ENCODE data around the gene SLCO3A1.

Gene SLCO3A1

DNA sequence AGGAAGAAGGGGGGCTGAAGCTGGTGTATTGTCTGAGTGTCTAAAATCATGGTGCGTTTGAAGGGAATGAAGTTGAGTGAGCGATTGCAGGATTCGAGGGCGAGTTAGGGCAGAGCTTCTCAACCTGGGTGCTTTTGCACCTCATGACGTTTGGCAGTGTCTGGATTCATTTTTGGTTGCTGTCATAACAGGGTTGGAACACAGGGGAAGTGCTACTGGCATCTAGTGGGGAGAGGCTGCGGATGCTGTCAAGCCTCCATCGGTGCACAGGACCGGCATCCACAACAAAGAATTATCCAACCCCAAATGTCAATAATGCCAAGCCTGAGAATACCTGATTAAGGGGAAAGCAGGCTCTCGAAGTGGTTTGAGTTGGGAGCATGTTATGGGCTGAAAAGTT lies 120.0 kb downstream of the SLCO3A1 start:
- FAIRE-seq = no peak

DNA sequence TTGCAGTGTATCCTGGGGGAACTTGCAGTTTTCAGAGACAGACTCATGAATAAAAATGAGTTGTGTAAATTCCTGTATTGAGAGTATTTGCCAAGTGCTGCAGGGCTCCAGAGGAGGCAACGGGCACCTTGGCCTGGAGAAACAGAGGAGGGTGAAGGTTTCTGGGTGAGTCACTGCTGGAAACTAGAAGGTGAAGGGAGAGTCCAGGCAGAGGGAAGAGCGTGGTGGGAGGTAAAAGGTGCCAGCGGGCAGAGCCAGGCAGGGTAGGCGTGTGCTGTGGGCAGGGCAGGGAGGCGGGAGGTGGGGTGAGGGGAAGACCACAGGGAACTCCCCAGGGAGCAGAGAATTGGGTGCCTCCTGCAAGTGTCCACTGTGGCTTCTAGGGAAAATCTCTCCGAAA lies 120.8 kb downstream of the SLCO3A1 start:
- no peak for FAIRE-seq

- FAIRE-seq = no peak
Measured at GRCh38 chr15:91975241-91975978, 121.9 kb downstream of the SLCO3A1 start.

GRCh38 chr15:91976966-91977365 lies 123.5 kb downstream of the SLCO3A1 start:
- no peak for FAIRE-seq

GRCh38 chr15:91980502-91981267 lies 127.2 kb downstream of the SLCO3A1 start:
- no peak for FAIRE-seq

DNA sequence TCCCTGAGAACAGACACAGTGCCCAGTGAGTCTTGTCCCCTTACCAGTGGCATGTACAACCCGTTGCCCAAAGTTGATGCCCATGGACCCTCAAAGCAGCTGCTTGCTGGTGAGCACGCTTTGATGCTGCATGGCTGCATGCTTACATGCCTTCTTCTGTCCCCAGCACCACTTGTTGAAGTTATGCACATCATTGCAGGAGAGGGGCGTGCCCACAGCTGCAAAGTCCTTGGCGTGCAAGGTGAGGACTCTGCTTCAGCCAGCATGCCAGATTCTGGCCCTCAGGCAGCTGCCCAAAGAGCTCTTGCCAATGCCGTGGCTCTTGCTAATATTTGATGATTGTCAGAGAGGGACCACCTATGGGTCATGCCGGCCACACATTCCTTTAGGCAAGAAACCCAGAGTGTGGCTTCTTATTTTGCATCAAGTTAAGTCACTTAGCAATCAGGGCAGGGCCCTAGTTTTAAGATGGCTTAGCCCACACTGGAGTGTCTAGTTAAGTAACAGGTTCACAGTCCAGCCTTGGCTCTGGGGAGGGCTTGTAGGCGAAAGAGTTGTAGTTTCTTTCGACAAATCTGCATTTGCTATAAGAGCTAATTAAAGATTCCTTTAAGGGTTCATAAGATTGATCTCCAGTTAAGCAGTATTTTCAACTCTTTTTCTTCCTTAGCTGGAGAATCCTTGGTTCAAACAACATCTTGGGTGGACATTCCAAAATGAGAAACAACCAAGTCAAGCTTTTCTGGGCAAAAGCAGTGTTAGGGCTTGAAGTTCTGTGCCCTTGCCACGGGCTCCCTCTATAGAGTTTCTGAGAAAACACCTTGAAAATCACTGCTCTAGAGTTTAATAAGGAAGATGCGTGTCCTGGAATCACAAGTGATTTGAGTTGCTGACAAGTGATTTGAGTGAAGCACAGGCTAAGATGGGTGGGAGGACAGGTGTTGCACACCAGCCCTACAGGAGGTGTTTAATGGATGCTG lies 128.6 kb downstream of the SLCO3A1 start:
- no peak for FAIRE-seq

DNA sequence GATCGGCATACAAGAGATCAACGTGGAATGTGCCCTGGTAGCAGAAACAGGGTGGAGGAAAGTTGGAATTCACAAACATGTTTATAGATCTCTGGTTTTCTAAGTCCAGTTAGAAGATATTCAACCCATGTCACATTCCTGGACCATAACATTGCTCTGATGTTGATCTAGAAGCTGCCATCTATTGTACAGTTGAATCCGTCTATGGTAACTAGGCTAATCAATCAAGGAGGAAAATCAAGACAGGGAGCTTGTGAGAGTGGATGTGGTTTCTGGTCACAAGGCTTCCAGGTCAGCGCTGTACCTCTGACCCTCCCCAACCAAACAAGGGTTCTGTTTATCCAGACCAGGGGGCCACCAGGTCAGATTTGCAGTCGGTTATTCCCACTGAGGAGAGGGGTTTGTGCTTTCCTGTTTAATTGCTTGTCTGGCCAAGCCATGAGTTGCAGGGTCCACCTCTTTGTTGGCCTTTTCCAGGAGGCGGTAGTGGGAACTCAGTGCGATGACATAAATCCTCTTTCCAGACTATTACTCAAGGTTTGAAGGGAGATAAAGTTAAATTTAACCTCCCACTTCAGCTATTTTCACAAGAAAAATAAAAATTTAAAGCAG lies 130.3 kb downstream of the SLCO3A1 start:
- FAIRE-seq = no peak

- FAIRE-seq = no peak
Measured at GRCh38 chr15:91985297-91985696, 131.8 kb downstream of the SLCO3A1 start.

DNA sequence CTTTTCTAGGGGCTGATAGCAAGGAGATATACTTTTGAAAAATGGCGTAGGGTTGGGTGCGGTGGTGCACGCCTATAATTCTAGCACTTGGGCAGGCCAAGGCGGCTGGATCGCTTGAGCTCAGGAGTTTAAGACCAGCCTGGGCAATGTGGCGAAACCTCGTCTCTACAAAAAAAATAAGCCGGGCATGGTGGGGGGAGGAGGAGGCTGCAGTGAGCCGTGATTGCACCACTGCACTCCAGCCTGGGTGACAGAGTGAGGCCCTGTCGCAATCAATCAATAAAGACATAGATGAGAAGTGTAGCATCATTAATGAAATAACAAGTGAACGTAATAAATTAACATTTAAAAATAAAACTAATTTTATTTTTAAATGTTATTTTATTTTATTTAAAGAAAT lies 134.6 kb downstream of the SLCO3A1 start:
- FAIRE-seq = no peak

DNA sequence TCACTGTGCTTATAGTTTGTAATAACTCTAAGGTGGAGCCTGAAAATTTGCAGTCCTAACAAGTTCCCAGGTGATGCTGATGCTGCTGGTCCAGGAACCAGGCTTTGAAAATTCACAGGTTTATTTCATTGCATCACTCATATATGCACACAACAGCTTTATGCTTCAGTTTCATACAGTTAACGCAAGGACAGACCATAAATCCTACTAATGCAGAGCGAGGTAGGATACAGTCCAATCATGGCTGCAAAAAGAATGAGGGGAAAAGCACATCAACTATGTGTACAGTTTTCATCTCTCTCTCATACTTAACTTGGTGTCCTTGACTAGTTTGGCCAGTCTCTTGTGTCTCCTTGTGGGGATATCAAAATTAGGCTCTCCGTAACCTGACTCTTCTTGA lies 135.1 kb downstream of the SLCO3A1 start:
- no peak for FAIRE-seq

DNA sequence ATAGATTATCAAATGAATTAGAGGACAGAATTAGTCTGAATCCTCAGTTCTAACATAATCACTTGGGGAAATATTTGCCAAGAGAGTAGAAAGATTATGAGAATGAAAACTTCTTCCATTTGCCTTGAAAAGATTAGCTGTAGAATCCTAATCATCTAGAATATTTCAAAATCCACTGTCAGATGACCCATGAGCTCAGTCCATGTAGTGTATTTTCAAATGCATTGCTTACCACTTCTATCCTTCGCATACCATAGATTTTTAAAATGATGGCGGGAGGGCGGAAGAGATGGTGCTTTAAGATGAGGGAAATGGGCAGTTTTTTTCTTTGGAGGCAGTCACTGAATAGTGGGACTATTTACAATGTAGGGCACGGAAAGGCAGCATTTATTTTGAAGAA lies 136.3 kb downstream of the SLCO3A1 start:
- FAIRE-seq = no peak

DNA sequence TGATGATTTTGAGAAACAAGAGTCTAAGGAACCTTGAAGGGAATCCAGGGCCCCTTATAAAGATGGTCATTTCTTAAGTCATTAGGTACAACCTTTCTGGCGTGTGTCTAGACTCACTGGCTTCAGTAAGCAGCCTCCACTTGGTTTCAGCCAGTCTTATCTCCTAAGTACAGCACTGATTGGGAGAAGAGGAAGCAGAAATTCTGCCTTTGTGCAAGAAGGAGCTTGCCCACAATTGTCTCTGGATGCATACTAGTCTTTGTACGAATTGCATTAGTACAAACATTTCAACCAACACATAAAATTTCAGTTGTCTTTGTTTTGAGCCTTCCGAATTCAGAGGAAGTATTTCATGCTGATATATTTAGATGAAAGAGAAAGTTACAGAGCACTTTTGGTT lies 139.4 kb downstream of the SLCO3A1 start:
- FAIRE-seq = no peak

DNA sequence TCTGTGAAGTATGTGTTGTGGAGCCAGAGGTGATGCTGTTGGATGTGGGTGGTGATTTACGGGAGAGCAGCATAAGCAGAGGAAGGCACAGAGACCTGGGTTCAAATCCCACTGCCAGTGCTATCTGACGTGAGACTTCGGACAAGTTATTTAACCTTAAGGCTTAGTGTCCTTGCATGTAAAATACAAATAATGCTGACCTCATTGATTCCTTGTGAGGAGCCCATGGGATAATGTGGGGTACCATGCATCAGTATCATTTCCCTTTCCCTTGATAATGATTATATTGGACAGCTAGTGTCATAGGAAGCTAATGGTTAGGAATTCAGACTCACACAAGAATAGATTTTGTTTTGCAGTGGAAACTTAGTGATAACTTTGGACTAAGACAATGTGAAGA lies 141.6 kb downstream of the SLCO3A1 start:
- FAIRE-seq = no peak

DNA sequence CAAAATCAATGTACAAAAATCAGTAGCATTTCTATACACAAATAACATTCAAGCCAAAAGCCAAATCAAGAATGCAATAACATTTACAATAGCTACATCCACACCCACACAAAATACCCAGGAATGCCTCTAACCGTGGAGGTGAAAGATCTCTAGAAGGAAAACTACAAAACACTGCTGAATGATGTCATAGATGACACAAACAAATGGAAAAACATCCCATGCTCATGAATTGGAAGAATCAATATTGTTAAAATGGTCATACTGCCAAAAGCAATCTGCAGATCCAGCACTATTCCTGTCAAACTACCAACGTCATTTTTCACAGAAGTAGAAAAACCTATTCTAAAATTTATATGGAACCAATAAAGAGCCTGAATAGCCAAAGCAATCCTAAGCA lies 143.7 kb downstream of the SLCO3A1 start:
- no peak for FAIRE-seq

- FAIRE-seq = no peak
Measured at GRCh38 chr15:92000709-92001108, 147.2 kb downstream of the SLCO3A1 start.

GRCh38 chr15:92001307-92001706 lies 147.8 kb downstream of the SLCO3A1 start:
- no peak for FAIRE-seq

DNA sequence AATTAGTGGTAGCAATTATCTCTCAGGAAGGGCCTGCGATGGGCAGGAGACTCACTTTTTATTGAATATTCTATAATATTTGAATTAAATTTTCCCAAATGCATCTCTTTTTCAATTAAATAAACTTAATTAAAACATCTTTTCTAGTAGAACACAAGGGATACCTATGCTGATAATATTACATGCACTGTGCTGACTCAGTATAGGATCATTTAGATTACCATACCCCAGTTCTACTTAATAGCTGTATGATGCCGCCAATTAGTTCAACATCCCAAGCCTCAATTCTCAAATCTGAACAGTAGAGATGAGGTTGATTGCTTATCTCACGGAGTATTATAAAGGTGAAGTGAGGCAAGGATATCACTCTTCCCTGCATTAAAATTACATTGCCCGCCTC lies 149.2 kb downstream of the SLCO3A1 start:
- no peak for FAIRE-seq

GRCh38 chr15:92003515-92004067 lies 150.1 kb downstream of the SLCO3A1 start:
- FAIRE-seq = no peak

- no peak for FAIRE-seq
Measured at GRCh38 chr15:92005154-92005553, 151.6 kb downstream of the SLCO3A1 start.

DNA sequence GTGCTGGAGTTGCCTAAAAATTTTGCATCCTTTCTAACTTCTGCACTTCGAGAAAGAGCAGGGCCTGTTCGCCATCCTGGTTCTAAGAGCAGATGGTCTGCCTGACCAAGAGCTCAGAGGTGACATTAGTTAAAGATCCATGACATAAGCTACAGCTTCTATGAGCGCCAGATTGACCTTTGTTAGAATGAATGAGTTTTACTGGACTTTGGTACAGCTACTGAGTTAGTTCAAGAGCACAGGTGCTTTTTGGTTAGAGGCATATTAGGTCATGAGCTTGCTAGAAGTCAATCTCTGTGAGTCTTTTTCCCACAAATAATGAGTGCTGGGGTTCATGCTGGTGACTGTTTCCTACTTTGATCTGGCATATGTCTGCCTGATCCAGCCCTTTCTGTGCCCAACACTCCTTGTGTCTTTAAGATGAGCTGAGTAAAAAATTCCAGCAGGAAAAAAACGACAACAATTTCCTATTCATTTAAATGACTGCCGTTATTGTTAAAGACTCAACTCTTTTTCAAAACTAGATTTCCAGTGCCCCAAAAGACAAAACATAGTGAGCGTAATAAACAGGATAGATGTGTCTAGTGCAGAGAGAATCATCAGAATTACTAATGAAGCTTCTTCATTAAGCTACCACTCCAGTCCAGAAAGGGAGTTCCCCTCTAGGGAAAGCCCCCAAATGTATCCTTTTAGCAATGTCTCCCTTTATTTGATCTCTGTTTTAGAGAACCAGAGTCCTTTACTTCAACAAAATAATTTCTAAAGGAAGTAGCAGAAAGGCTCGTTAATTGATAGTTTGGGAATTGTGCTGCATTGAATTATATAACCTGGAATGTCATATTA lies 152.9 kb downstream of the SLCO3A1 start:
- FAIRE-seq = no peak

- FAIRE-seq = no peak
Measured at GRCh38 chr15:92009162-92009561, 155.7 kb downstream of the SLCO3A1 start.
